HG03571 (cell line): ENCODE results near the gene APIP.
"Not testable (repeated sequence)": the region's sequence is repeated elsewhere in the genome, so short reads cannot be mapped to it uniquely, and the experiment has no call there.

Experiments used
- ATAC-seq: cut with Tn5 transposase; IDR thresholded peaks from one replicate; pipeline ENCODE4 v1.9.1; 2021; ENCODE audit not compliant: unreplicated experiment

The APIP gene

GRCh38 chr11:34926101-34926830 lies 10.1 kb upstream of the APIP start:
- ATAC-seq = no peak

DNA sequence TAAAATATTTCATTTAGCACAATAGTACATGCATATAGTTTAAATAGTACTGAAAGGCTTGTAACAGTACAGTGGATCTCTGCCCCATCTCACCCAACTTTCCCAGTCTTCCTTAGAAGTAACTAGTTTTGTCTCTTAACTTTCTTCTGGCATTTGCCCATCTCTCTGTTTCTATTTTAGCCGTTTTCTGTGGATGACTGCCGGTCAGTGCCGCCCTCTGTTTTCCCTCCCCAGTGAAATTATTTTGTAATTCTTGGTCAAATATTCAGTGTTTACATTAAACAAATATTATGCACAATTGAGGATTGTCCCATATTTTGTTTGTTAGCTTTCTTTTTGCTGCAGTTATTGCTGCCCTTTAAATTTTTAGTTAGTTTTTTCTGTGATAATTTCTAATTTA lies 8.5 kb upstream of the APIP start:
- ATAC-seq = no peak

- no peak for ATAC-seq
Observed at GRCh38 chr11:34921156-34921555, 5.0 kb upstream of the APIP start.

- no peak for ATAC-seq
Observed at GRCh38 chr11:34916843-34917770, 928 bp upstream of the APIP start.

GRCh38 chr11:34915136-34916014 lies 804 bp downstream of the APIP start:
- peak; percentile 5 for ATAC-seq

DNA sequence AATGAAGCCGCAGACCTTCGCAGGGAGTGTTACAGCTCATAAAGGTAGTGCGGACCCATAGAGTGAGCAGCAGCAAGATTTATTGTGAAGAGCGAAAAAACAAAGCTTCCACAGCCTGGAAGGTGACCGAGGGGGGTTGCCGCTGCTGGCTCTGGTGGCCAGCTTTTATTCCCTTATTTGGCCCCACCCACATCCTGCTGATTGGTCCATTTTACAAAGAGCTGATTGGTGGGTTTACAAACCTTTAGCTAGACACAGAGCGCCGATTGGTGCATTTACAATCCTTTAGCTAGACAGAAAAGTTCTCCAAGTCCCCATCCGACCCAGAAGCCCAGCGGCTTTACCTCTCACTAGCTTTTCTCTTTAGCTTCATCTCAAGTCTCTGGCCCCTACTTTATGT lies 2.6 kb downstream of the APIP start:
- ATAC-seq = not testable (repeated sequence)

DNA sequence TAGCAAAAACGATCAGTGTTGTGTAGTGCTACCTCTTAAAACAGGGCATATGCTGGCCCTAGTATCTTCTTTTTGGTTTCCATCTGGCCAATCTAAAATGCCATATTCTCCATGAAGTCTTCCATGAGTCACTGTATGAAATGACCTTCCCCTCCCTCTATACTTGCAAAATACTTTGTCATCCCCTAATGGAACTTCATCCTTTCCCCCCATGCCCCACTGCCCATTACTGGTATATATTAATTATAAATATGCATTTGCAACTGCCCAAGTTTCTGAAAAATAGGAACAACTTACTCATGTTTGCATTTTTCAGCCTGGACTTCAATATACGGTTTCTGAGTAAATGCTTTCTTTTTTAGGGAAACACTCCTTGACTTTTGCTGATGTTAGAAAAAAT lies 4.5 kb downstream of the APIP start:
- ATAC-seq = no peak

DNA sequence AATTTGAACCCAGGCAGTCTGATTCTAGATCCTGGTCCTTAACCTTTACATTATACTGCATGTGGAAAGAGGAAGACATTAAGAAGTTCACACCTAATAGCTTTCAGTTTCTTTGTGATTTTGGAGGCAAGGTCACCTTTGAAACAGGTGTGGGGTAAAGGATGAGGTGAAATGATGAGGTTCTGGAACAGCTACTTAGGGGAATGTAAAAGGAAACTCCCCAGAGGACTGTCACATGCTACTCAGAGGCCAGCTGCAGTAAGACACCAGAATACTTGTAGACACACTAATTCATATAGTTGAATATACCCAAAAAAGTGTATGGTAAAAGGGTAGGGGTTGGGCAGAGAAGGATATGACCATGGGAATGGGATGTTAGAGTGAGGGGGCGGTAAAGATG lies 5.4 kb downstream of the APIP start:
- ATAC-seq = no peak

DNA sequence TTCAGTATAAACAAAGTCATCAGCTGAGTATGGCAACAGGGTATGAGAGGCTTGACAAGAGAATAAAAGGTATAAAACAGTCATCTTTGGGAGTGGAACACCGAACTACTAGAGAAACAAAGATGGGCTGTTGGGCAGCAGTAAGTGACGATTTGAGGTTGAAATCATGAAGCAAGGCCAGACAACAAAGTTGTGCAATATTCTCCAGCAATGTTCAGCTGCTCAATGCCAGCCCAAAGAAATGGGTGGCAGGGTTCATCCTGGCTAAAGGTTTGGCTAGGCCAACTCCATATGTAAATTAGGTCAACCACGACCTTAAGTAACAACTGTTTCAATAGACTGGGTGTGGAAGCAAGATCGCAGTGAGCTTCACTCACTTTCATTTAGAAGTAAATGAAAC lies 6.2 kb downstream of the APIP start:
- ATAC-seq = no peak

GRCh38 chr11:34909415-34909814 lies 6.8 kb downstream of the APIP start:
- no peak for ATAC-seq

- ATAC-seq = no peak
Observed at GRCh38 chr11:34907934-34908593, 8.1 kb downstream of the APIP start.

- no peak for ATAC-seq
Observed at GRCh38 chr11:34905666-34906065, 10.5 kb downstream of the APIP start.

GRCh38 chr11:34904421-34904955 lies 11.7 kb downstream of the APIP start:
- ATAC-seq = no peak

GRCh38 chr11:34899633-34900016 lies 16.6 kb downstream of the APIP start:
- ATAC-seq = no peak

DNA sequence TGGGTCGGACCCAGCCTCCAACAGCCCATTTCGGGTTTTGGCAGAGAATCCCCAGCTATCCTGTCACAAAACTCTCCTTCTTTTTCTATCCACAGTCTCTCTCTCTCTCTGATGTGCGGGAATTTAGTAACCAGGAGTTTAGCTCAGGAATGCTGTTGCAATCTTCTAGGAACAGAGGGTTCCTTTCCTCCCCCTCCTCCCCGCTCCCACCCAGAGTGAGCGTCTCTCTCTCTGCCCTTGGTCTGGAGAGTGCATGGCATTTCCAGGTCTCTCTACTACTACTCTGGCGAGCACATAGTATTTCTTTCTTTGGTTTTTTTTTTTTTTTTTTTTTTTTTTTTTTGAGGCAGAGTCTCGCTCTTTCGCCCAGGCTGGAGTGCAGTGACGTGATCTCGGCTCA lies 17.7 kb downstream of the APIP start:
- no peak for ATAC-seq

- no peak for ATAC-seq
Observed at GRCh38 chr11:34897171-34897870, 18.9 kb downstream of the APIP start.

DNA sequence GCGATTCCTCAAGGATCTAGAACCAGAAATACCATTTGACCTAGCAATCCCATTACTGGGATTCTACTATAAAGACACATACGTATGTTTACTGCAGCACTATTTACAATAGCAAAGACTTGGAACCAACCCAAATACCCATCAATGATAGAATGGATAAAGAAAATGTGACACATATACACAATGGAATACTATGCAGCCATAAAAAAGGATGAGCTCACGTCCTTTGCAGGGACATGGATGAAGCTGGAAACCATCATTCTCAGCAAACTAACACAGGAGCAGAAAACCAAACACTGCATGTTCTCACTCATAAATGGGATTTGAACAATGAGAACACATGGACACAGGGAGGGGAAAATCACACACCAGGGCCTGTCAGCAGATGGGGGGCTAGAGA lies 20.0 kb downstream of the APIP start:
- ATAC-seq = not testable (repeated sequence)

DNA sequence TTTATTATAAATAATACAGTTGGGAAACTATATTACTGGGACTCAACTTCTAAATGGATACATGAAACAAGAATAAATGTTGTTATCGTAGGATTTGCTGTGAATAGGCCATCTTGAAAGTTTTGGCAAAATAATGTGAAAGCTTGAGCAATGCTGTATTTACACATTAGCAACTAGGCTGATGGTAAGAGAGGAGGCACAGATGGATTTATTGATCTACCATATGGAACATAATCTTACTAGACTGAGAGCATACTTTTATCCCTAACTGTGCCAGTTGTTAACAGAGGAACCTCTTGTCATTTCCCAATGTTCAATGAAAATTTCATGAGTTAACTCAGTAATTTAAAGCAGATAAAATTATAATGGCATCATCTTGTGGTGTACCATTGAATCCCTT lies 22.8 kb downstream of the APIP start:
- ATAC-seq = no peak

GRCh38 chr11:34891611-34892010 lies 24.6 kb downstream of the APIP start:
- ATAC-seq = no peak

- no peak for ATAC-seq
Observed at GRCh38 chr11:34890812-34891211, 25.4 kb downstream of the APIP start.
